NAMALWA (cell line): ENCODE data around the gene ATP7B.
"Not testable (repeated sequence)": the region's sequence is repeated elsewhere in the genome, so short reads cannot be mapped to it uniquely, and the experiment has no call there.

Source experiments
- DNase-seq: peaks from one replicate; pipeline ENCODE4 v3.0.0-alpha.2; 2015; ENCODE audit warnings: low spot score

The ATP7B gene

GRCh38 chr13:51922771-51923480, 88.3 kb downstream of the ATP7B start:
- DNase-seq = no peak

GRCh38 chr13:51921790-51922740, 89.2 kb downstream of the ATP7B start:
- DNase-seq = no peak

DNA sequence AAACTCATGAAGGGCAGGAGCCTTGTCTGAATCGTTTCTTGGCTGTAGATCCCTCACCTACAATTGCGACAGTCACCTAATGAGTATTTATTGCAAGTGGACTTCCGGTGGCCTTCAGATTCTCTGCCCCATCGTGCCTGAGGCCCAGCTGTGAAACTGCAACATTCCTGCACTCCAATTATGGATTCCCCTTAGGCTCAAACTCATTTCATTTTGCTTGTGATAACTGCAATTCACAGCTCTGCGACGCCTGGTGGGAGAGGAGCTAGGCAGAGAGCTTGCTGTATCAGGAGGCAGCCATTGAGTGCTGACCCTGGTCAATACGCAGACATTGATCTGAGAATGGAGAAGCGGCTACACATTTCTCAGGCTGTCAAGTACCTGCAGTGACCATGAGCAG, 90.5 kb downstream of the ATP7B start:
- no peak for DNase-seq

- no peak for DNase-seq
Measured at GRCh38 chr13:51920267-51920666, 91.0 kb downstream of the ATP7B start.

GRCh38 chr13:51919531-51919930, 91.7 kb downstream of the ATP7B start:
- no peak for DNase-seq

DNA sequence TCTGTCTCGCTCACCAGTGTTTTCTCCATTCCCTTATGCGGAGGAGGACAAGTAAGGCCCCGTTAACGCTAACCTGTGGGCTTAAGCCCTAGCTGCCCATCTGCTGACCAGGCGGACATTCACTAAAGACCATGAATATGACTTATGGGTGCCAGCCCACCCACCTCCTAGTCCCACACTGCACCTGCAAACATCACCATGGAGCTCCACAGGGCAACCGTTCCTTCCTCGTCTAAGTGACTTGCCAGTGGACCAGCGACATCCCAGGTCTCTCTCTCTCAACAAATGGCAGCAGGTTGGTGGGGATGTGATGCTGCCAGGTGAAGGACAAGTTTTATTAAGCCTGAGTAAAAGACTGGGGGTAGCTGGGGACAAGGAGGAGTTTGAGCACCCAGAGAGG, 94.3 kb downstream of the ATP7B start:
- no peak for DNase-seq

- DNase-seq = no peak
Measured at GRCh38 chr13:51916051-51916818, 95.0 kb downstream of the ATP7B start.

DNA sequence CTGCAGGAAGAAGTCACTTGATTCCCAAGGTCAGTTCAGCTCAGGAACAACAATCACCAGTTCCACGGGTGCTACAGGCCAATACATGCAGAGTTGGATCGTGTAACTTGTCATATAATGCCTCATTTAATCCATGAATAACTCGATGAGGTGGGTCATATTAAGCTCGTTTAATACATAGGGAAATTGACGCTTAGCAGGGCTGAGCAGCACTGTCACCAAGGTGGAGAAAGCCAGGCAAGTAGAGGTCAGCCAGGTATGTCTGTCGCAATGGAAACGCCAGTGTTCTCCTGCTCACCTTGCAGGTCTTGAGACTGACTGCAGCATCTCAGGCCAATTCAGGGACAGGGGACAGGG, 97.1 kb downstream of the ATP7B start:
- no peak for DNase-seq

GRCh38 chr13:51913421-51914136, 97.7 kb downstream of the ATP7B start:
- DNase-seq = peak; percentile 12

GRCh38 chr13:51912511-51913225, 98.6 kb downstream of the ATP7B start:
- DNase-seq = peak; percentile 18

DNA sequence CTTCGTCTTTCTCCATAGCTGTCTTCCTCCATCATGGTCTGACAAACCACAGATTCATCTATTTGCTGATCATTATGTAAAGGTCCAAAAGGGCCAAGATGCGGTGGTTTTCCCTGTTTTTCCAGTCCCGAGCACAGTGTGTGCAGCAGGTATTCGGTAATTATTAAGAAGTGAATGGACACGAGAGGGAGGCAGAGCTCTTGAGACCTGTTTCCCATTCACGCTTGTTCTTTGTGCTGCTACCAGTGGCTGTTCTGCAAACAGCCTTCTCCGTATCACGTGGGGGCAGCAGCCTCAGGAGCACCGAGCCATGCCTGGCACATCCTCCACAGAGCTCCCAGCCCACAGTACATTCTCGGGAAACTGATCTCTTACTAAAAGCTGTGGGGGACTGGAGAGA, 99.2 kb downstream of the ATP7B start:
- no peak for DNase-seq

- DNase-seq = no peak
Measured at GRCh38 chr13:51910508-51910907, 100.7 kb downstream of the ATP7B start.

GRCh38 chr13:51909265-51909664, 102.0 kb downstream of the ATP7B start:
- DNase-seq = not testable (repeated sequence)

DNA sequence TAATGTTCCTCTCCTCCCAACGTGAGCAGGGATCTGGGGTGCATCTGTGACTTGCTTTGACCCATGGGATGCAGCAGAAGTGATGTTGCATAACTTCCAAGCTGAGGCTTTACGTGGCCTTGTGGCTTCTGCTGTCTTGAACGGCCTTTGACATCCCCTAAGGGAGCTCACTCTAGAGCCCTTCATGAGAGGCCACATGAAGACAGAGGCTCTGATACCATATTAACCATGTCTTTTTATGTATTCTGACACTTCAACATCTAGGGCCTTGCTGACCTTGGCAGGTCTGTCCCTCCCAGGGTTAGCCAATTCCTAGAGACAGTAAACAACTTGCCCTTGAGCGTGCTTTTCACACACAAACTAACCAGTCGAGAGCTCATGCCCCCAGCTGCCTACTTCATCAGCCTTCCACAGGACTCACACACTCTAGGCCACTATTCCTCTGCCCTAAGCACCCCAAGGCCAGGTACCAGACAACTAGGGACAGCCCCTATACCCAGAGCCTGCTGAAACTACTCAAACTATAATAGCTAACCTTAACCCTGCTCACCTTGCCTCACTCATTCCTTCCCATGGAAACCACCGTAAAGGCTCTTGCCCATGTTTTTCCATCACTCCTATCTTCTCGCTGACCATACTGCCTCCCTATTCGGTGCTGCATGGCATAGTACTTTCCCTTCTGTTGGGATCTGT, 104.1 kb downstream of the ATP7B start:
- DNase-seq = no peak

- DNase-seq = no peak
Measured at GRCh38 chr13:51906581-51906980, 104.7 kb downstream of the ATP7B start.

GRCh38 chr13:51905787-51906186, 105.5 kb downstream of the ATP7B start:
- DNase-seq = no peak

- DNase-seq = no peak
Measured at GRCh38 chr13:51902776-51903175, 108.5 kb downstream of the ATP7B start.

GRCh38 chr13:51900471-51900870, 110.8 kb downstream of the ATP7B start:
- DNase-seq = no peak

DNA sequence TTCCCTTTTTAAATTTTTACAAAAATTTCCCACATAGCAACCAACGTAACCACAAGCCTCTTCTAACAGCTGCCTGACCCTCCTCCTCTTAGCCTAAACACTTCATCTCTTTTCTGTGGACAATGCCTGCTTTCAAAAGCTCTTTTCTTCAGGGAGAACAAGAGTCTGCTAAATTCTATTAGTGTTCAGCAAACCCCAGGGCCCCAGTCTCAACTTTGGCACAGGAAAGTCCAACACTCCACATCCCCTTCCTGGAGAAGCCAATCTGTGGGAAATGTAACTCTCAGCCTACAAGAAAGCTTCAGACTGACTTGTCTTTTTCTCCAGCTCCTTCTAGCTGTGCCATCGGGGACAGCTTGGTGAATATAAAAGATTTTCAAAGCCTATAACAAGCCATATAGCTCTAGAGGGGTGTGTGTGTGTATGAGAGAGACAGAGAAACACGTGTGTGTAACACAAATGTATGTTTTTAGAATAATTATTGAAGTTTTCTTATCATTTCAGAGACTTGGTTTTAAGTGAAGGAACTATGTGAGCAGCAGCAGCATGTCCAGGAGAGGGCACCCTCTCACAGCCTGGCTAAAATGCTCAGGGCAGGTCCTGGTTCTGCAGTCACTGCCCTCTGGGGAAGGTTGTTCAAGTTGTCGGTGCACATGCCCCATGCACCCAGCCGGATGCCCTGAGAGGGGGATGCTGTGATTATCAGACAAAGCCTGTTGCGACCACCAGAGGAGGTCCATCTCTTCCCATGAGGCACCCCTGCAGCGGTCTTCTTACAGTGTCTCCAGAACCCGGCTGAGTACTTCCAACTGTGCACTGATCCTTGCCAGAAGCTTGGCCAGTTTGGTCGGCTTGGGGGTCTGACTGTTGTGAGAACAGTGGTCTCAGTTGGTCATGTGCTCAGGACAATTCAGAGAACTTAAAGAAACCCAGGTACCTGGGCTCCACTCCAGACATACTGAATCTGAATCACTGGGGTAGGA, 115.1 kb downstream of the ATP7B start:
- peak; percentile 66 for DNase-seq
